Measurements from ENCODE around the gene INTS1. TPM values are rescaled to one million over a fixed set of nuclear protein-coding genes. Genes with fewer than 3 reads are reported as not detected.

The INTS1 gene
- total RNA-seq, 2 experiments from 2014 or later = 91.0 to 91.5 TPM

GRCh38 chr7:1552200-1552599, 48.0 kb upstream of the INTS1 start:
- no peaks in the 10 kb centered on the region for H3K36me3 ChIP-seq (ENCODE audit: insufficient read depth, low read length)
- no peak overlapping the region for H3K27ac Mint-ChIP-seq
- no peaks in the 10 kb centered on the region for H3K27me3 ChIP-seq (ENCODE audit: control insufficient read depth in 1 of 2, insufficient read depth in 2 of 2, low read length in 2 of 2)
- no peaks in the 10 kb centered on the region for H3K9me3 ChIP-seq (ENCODE audit: control insufficient read depth in 1 of 2, insufficient read depth in 1 of 2, low read length in 2 of 2)
- H3K4me3 ChIP-seq (ENCODE audit: low read length) = no peak overlapping the region
- ATAC-seq (ENCODE audit: poor library complexity) (no peak), DNase-seq (no peak)
- TF ChIP-seq CTCF (IDR thresholded peaks at IDR 0.05) = no peak
- CTCF ChIA-PET = no interaction called here
- POLR2A ChIA-PET = no interaction called here
- intact Hi-C loops (cut with DNase I, micrococcal nuclease) = no loop called here
- no peaks in the 10 kb centered on the region for H3K9me3 Mint-ChIP-seq
- no peaks in the 10 kb centered on the region for H3K27me3 Mint-ChIP-seq
- H3K27ac ChIP-seq (ENCODE audit: low read depth in 1 of 2, low read length in 2 of 2) = no peak overlapping the region
- H3K4me1 Mint-ChIP-seq (ENCODE audit: low read depth) = no peaks in the 10 kb centered on the region
- H3K4me3 Mint-ChIP-seq = no peak overlapping the region
- peaks cover 6% of the 10 kb centered on the region for H3K4me1 ChIP-seq (ENCODE audit: insufficient read depth, low read length)
- H3K36me3 Mint-ChIP-seq (ENCODE audit: low read depth) = no peaks in the 10 kb centered on the region

GRCh38 chr7:1550846-1551155, 46.6 kb upstream of the INTS1 start:
- POLR2A ChIA-PET = no interaction called here
- intact Hi-C loops (cut with DNase I, micrococcal nuclease) = no loop called here

GRCh38 chr7:1550005-1550845, 46.0 kb upstream of the INTS1 start:
- Histone ChIP-seq H3K9me3 (ENCODE audit: control insufficient read depth in 1 of 2, insufficient read depth in 1 of 2, low read length in 2 of 2) (no peaks in the 10 kb centered on the region), H3K4me3 (ENCODE audit: low read length) (no peak overlapping the region), H3K27ac (ENCODE audit: low read depth in 1 of 2, low read length in 2 of 2) (no peak overlapping the region), H3K27me3 (ENCODE audit: control insufficient read depth in 1 of 2, insufficient read depth in 2 of 2, low read length in 2 of 2) (no peaks in the 10 kb centered on the region), H3K4me1 (ENCODE audit: insufficient read depth, low read length) (no peaks in the 10 kb centered on the region), H3K36me3 (ENCODE audit: insufficient read depth, low read length) (no peaks in the 10 kb centered on the region)
- Mint-ChIP-seq H3K4me3 (no peak overlapping the region), H3K27ac (no peak overlapping the region), H3K36me3 (ENCODE audit: low read depth) (no peaks in the 10 kb centered on the region), H3K9me3 (no peaks in the 10 kb centered on the region), H3K4me1 (ENCODE audit: low read depth) (no peaks in the 10 kb centered on the region), H3K27me3 (no peaks in the 10 kb centered on the region)
- ATAC-seq (ENCODE audit: poor library complexity) = no peak
- intact Hi-C loops (cut with DNase I, micrococcal nuclease) = no loop called here
- ChIA-PET POLR2A (no interaction called here), CTCF (no interaction called here)
- DNase-seq = no peak
- no peak for TF ChIP-seq CTCF (IDR thresholded peaks at IDR 0.05)

More at GRCh38 chr7:1550846-1551155, 46.6 kb upstream of the INTS1 start:
- Histone ChIP-seq H3K9me3 (ENCODE audit: control insufficient read depth in 1 of 2, insufficient read depth in 1 of 2, low read length in 2 of 2) (no peaks in the 10 kb centered on the region), H3K27ac (ENCODE audit: low read depth in 1 of 2, low read length in 2 of 2) (no peak overlapping the region), H3K27me3 (ENCODE audit: control insufficient read depth in 1 of 2, insufficient read depth in 2 of 2, low read length in 2 of 2) (no peaks in the 10 kb centered on the region), H3K4me1 (ENCODE audit: insufficient read depth, low read length) (no peaks in the 10 kb centered on the region), H3K4me3 (ENCODE audit: low read length) (no peak overlapping the region), H3K36me3 (ENCODE audit: insufficient read depth, low read length) (no peaks in the 10 kb centered on the region)
- Mint-ChIP-seq H3K27ac (no peak overlapping the region), H3K4me1 (ENCODE audit: low read depth) (no peaks in the 10 kb centered on the region), H3K9me3 (no peaks in the 10 kb centered on the region), H3K36me3 (ENCODE audit: low read depth) (no peaks in the 10 kb centered on the region), H3K4me3 (no peak overlapping the region), H3K27me3 (no peaks in the 10 kb centered on the region)
- CTCF ChIA-PET = no interaction called here
- DNase-seq (no peak), ATAC-seq (ENCODE audit: poor library complexity) (no peak)
- TF ChIP-seq CTCF (IDR thresholded peaks at IDR 0.05) = no peak
